ENCODE data around the gene SRP14. TPM values are rescaled to one million over a fixed set of nuclear protein-coding genes. Genes with fewer than 3 reads are reported as not detected.

Gene SRP14
- total and polyA plus RNA-seq, 9 of the 15 experiments (the other 6 are each of a cell fraction or from before 2014, with no cell fraction given) = 161 to 1,097 (median 402) TPM

DNA sequence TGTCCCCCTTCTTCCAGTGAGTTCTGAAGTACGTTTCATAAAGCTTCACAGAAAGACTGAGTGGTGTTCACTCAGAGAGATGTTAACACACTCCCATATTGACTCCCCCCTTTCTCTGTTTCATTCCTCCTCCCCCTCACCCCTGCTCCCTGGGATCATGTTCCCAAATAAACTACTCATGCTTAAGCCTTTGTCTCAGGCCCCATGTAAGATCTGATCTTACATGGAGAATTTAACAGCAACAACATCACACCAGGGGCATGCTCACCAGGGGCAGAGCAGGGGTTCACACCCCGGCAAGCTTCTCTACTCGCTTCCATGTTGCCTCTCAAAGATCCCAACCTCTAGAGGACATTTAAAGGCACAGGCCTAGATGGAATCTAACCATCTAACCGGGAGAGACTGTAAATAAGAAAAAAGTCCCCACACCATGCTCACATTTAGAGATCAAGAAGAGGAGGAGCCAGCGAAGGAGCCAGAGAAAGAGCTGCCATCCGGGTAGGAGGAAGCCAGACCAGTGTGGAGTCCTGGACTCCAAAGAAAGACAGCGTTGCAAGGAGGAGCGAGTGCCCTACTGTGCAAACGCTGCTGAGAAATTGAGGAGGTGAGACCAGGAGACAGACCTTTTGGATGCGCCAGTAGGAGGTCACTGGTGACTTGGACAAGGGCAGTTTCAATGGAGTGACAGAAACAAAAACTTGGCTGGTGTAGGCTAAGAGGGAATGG, 21.4 kb upstream of the SRP14 start:
- Histone ChIP-seq H3K9ac (ENCODE audit: insufficient read depth in 1 of 2, low read depth in 2 of 2, low read length in 2 of 2) (no peak overlapping the region), H2AFZ (ENCODE audit: low read depth, low read length) (no peak overlapping the region), H3K27ac (ENCODE audit: extremely low read depth, low read depth, low read length) (no peak overlapping the region), H3K4me3 (no peak overlapping the region), H3K9me1 (ENCODE audit: control insufficient read depth, insufficient read depth, low read length) (no peaks in the 10 kb centered on the region), H3K36me3 (ENCODE audit: control insufficient read depth, insufficient read depth, low read length) (no peaks in the 10 kb centered on the region), H3K4me1 (replicated peaks in 1 of 2; ENCODE audit: control insufficient read depth in 2 of 2, insufficient read depth in 2 of 2, low read length in 2 of 2) (peaks cover 0 to 3% of the 10 kb centered on the region in 2 experiments; a peak in 2 of 5 replicates), H3K79me2 (ENCODE audit: control insufficient read depth, insufficient read depth, low read length) (no peaks in the 10 kb centered on the region), H3K27me3 (ENCODE audit: control insufficient read depth in 2 of 2, insufficient read depth in 2 of 2, low read length in 2 of 2) (no peaks in the 10 kb centered on the region), H4K20me1 (replicated peaks; ENCODE audit: control insufficient read depth, insufficient read depth, low read length) (no peaks in the 10 kb centered on the region), H3K4me2 (ENCODE audit: insufficient read depth, low read length) (no peak overlapping the region), H3K9me3 (replicated peaks; ENCODE audit: control insufficient read depth, insufficient read depth, low read depth, low read length) (no peaks in the 10 kb centered on the region)
- intact Hi-C loops (cut with micrococcal nuclease) (no loop called here), in situ Hi-C loops (cut with MboI) (no loop called here)
- CTCF ChIA-PET (ENCODE audit: low intra/inter-chr PET ratio) = no interaction called here
- FAIRE-seq = no peak
- no peak for TF ChIP-seq SMARCA5 (IDR thresholded peaks at IDR 0.05)
- no peak for TF ChIP-seq HLTF (IDR thresholded peaks at IDR 0.05)
- TF ChIP-seq ZNF232 (CRISPR knock-in tag; IDR thresholded peaks at IDR 0.05) = no peak
- TF ChIP-seq NFE2 (IDR thresholded peaks at IDR 0.05; ENCODE audit: low read depth) = no peak
- no peak for TF ChIP-seq ZNF282 (CRISPR knock-in tag; IDR thresholded peaks at IDR 0.05)
- TF ChIP-seq EWSR1 (IDR thresholded peaks at IDR 0.05; ENCODE audit: borderline replicate concordance, low read depth, partially characterized antibody) = no peak
- TF ChIP-seq HDAC3 (IDR thresholded peaks at IDR 0.05; ENCODE audit: borderline replicate concordance, partially characterized antibody) = no peak
- 32% methylated on average over 10 of the region's 10 CpGs for WGBS (ENCODE audit: insufficient coverage, low coverage, missing lambda C conversion rate)
- DNase-seq (ENCODE audit: extremely low read depth in 1 of 4, low spot score in 3 of 4) = no peak
- BruUV-seq (replicated peaks) = no TSS peak
- POLR2A ChIA-PET = interaction anchor here (0.6 to 1.4 kb wide), 5 partner anchors 9 to 187 kb away, joined by 3 to 4 read pairs (median 3); no protein-coding TSS in a partner anchor
- ATAC-seq = no peak

Measured in K562 (cell line).